NCI-H2081 (cell line): ENCODE measurements around the gene PBX3.

Experiments
- DNase-seq, 2 experiments: peaks; one replicate each; lab custom pipeline; 2025; lab: John Stamatoyannopoulos, UW

The PBX3 gene

DNA sequence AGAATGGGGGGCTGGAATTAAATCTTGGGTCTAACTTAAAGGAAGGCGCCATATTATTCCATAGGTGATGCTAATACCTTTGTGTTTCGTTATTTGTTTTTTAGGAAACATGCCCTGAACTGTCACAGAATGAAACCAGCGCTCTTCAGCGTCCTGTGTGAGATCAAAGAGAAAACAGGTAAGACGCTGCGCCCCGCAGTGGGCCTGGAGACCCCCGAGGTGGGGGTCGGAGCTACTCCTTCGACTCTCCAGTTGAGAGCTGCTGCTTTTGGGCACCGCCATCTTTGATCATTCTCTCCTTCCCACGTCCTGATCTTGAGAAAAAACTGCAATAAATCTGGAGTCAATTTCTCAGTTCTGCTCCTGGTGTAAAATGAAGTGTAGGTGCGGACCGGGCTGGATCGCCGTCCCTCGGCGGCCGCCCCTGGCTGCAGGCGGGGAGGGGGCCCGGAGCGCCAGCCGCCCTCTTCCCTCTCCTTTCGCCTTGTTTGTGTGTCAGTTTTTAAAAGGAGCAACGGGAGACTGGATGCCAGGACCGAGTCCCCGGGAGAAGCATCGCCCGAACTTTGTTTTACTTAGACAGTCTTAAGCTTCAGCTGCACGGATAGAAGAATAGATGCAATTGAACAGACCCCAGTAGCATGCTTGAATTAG is 1.4 kb downstream of the PBX3 start:
- DNase-seq: peak in 1 of 2 experiments; percentile 29

DNA sequence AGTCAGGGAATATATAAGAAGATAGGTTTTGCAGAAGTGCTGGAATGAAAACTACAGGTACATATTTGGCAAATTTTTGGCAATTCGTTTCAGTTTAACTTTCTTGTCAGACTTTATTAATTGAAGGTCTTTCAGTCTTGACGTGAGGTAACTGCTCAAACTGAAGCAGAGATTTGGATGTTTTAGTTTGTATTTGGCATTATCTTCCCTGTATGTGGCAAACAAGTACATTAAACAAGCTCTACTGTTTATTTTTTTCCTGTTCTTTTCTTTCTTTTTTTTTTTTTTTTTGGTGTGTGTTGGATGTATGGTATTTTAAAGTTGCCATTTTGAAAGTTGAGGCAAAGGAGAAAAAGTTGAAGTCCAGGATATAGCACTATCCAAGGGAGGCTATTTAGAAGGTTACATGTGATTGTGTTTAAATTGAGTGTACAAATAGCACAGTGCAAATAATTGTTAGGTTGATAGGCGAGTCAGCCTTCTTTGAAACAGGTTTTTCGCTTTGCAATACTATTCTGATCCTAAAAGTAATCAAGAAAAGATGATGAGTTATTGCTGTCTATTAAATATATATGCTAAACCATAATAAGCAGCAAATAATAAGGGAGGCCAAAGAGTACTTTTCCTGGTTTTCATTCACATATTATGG is 2.2 kb downstream of the PBX3 start:
- DNase-seq: no peak

DNA sequence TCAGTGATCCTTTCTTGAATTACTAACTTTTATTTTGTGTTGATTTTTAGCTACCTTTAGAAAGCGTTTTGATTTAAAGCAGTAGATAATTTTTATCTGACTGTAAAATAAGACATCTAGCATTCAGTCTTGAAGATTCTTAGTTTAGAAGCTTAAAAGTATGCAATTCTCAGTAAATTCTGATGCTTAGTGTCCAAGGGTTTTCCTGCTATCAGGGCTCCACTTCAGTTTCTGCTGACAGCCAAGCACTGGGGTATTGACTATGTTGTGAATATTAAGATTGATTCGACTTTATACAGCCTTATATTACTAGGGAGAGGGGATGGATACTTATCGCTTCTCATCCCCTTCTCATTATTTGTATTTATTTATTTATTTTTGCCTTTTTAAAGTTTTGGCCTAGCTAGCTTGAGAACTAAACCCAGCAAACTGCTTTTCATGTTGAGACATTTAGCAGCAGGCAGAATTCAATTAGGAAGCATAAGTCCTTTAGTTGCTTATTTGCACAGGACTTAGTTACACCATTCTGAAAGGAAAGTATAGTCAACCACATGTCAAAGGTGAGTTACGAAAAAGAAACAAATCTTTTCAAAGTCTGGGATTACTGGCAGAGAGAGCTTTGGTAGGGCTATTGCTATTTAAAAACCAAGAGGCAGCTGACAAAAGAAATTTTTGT is 2.9 kb downstream of the PBX3 start:
- DNase-seq: peak in 1 of 2 experiments; percentile 44

DNA sequence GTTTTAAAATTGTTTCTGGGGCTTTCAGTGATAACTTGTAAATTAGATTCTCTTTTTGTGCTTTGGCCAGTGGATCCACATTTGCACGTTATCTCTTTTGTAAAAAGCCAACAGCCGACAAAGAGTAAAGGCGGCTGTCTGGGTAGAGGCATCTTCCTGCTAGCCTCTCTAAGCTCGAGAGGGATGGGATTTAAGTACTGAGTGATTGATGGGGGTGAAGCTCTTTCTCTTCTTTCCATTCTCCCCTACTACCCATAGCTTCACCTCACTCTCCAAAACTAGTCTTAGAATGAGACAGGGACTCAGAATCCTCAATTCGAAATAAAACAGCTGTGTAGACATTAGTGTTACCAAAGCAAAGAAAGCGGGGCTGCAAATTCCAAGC is 3.4 kb downstream of the PBX3 start:
- DNase-seq: peak in 1 of 2 experiments; percentile 50

DNA sequence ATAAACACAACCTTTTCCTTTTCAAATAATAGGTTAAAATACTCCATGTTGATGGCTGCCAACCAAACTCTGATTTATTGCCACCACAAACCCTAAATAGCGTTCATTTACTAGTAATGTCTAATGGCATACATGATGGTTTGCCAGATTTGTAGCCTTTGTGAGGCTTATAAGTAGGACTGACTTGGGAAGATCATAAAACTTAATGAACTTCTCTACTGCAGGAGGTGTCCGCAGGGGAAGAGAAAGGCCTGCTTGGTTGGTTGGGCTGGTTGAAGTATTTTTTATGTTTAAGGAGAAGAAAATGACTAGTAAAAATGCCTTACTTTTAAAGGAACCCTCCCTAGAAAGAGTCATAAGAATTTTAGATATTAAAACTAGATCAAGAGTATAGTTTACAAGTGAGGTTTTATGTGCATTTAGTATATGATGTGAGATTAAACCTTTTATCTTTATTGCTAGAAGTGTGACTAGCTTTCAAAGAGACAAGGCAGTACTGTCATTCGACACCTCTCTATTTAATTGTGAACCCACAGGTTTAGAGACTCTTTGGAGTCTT is 5.0 kb downstream of the PBX3 start:
- peak in 1 of 2 experiments; percentile 36 for DNase-seq

DNA sequence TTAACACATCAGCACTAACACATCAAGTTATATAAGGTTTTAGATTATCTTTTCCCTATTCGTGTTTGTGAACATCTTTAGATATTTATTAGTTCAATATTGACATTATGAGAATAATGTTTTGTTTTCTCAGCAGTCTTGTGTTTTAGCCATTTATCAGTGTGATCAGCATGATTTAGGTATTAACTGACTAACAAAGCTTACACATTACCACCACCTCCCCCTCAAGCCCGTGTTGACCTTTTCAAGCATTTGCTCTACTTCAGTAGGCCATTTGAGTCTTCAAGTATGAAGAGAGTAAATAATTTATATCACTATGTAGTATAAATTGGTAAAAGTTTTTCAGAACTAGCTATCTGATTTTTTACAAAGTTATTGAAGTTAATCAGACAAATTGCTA is 6.9 kb downstream of the PBX3 start:
- no peak for DNase-seq

DNA sequence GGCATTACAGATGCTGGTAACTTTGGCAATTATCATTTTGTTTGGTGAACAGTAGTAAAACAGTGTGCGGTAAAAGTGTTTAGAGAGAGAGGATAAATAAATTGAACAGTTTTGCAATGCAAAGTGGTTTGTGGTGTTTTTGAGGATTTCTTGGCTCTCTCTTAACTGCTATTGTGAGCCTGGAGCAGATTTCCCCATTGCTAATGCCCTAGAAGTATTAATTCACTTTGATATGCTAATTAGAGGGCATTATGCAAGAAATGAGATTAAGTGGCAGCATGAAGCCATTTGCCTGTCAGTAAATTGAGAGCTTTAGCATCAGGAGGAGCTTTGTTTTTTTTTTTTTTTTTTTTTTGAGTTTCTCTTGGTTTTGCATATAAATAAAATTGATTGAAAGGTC is 8.2 kb downstream of the PBX3 start:
- DNase-seq: peak in 1 of 2 experiments; percentile 15

DNA sequence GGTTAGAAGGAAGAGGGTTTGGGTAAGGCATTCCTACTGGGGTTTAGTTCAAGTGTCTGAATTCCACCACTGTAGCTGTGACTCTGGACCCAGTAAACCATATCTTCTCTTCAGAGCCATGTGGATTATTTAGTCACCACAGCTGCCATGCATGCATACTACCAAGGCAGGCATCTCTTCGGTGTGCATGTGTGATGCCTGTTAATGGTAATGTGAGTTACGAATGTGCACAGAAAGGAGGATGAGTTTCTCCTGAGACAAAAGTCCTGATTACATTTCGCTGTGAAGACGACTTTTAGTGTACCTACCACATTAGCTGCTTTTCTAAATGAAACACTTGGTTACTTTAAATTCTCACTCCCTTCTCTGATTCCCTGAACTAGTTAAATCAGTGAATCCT is 9.3 kb downstream of the PBX3 start:
- no peak for DNase-seq

DNA sequence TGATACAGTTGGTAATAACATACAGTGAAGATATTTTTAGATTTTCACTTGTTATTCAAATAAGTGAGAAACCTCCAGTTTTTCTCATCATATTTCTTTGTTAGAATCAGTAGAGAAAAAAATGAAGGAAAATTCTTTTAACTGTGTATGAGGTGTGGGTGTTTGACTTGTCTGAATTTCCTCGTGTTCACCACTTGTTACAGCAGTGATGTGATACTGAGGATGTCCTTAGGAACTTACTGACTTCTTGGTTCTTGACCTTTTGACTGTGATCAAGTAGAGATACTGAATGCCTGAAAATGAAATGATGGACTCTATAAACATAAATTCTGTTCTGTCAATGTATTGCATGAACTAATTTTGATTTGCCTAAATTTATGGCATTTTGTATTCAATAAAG is 10.7 kb downstream of the PBX3 start:
- DNase-seq: no peak

DNA sequence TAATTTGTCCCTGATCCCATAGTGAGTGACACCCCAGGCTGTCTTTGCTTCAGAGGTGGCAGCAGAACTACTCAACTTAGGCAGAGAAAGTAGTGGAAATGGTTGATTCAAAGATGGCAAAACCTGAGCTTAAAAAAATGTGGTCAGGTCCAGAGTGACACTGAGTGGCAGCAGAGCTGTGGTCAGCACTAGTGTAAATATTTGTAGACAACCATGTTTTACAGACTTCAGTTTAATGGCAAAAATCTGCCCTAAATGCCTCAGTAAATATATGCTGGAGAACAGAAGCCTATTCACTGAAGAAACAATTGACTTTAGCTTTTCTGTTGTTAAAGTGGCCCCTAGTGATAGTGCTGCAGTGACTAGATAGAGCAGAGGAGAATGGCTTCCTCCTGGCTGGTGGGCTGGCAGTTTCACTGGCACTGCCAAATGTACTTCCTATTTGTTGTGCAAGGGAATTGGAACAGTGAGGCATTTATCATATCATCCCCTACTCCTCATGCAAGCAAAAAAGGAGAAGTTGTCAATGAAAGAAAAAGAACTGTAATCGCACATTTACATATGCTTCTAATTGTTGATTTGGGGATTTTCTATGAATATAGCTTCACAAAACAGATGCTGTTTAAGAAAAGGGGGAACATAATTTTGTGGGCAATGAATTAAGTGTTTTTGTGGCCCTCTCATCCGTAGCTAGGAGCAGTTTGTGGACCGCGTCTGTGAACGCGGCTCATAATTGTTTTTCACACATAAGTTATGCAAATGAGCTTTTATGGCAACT is 12.0 kb downstream of the PBX3 start:
- DNase-seq: peak; percentile 37 to 62

DNA sequence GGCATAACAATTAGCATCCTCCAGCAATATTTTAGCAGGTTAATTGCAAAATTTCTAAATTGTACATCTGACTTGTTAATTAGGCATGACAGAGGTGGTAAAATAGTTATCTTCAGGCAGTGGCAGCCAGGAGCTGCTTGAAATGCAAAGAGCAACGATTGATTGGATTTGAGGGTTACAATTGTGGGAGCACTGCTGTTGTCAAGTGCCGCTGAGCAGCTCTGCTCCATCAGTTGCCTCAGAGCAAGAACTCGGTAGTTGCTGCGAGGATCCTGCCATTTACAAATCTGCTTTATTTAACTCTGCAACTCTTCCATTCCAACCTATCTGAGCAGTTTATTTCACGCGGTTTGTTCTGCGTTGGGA is 12.6 kb downstream of the PBX3 start:
- DNase-seq: peak in 1 of 2 experiments; percentile 49

DNA sequence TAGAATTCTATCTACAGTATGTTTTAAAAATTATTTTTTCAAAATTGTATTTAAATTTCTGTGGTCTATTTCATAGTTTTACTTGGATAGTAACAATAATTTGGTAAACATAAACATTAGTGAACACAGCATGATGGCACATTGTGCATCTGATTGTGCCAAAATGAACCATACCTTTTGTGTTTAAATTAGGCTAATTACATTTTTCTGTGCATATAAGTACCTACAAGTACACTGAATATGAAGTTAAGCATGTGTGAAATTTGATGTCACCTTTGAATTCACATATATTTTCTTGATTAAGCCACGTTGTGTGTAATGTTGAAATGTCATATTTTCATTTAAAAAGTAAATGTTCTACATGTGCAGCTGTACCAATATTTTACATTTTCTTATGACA is 13.4 kb downstream of the PBX3 start:
- no peak for DNase-seq

DNA sequence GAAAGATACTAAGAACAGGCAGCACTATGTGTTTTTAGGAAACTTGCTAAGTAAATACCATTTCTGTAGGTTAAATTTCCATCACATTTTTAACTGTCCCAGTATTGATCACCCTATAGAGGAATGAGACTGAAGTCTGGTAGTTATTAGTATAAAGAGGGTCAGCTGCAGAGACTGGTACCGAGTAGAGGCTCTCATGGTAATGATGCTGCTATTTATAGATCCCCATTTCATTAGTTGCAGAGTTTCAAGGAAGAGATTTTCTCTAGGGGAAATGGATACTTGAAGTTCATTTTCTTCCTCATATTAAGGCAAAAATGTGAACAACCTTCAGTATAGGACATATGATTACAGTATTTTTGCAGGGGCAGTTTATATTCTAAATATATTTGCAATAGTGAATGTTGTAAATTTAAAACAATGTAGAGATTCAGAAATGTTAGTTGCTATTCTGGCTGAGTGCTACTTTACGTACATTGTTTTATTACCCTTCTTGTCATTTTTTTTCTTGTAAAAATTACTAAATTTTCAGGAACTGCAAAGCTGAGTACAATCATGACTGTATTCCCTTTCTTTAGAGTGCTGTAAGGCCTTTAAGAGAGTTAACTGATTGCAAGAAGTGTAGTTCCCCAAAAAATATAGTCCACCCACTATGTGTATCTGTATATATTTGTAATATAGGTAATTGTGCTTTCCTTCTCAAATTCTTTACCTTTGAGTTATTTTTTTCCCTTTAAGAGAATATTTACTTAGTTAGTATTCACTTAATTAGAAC is 14.7 kb downstream of the PBX3 start:
- DNase-seq: no peak

DNA sequence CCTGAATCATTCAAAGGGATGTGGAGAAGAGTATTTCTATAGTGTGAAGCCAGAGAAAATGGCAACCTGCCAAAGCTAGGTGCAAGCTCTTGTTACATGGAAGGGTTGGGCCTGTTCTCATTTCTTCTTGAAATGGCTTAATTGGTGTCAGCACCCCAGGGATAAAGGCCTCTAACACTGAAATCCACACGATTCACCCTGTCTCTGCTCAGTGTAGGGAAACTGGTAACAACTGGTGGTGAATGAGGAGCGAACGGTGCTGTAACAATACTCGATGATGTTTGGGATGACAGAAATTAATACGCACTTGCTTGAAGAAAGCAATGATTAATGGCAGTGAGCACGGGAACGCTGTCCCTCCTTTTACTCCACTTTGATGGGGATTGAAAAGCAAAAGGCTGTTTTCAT is 16.2 kb downstream of the PBX3 start:
- DNase-seq: peak; percentile 93 to 97

DNA sequence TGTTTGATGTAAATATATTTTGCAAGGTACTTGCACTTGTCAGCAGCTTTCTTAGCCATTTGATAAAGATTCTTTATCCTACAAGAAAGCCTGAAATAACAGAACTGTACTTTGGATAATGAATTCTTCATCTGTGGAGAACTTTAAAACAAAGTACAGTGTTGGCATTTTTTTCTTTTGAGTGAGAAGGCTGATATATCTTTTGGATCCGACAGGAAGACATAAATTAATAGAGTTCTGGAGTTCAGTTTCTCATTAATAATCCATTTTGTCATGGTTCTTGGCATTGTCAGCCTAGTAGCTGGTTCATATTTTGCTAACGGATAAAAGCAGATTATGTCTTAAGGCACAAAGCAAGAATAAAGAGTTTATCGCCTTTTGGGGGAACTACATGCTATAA is 17.0 kb downstream of the PBX3 start:
- no peak for DNase-seq

DNA sequence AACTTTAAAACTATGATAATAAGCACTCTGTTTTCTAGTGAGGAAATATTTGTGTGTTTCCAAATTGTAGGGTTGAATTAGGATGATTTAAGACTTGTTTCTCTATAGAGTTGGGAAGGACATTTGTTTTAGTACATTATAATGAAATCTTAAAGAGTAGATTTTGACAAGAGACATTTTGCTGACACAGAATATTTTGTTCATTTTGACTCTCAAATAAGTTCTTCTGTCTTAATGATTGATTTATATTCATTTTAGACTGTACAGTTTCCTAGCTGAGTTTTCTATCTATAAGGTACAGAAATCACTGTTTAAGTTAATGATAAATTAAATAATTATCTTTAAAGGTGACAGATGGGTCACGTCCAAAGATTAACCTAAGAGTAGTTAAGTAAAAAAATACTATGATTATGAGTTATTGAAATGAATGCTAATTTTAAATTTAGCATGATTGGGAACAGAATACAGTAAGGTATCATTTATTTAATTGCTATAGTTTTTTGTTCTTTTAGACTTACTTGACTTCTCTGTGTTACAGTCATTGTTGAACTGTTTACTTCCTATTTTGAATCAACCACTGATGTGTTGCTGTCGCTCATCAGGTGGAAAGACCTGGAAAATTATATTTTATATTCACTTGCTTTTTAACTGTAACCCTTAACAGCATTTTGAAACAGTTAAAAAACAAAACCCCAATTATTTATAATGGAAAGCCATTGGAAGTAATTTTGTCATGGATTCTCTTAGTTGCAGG is 19.5 kb downstream of the PBX3 start:
- no peak for DNase-seq

DNA sequence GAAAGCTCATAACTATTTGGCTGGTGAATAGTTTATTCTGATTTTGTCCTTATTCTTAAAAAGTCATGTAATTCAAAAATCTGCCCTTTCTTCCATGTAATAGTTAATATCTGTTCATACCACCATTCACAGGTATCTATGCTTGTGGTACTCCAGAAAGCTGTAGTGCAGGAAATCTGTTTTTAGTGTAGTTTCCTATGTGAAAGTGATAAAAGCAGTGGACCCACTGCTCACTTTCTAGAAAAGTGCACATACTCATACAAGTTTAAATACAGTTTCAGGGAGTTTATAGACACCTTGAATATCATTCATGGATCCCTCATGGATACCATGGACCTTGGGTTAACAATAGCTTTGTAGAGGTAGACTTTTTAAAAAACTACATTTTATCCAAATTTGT is 20.2 kb downstream of the PBX3 start:
- DNase-seq: no peak

DNA sequence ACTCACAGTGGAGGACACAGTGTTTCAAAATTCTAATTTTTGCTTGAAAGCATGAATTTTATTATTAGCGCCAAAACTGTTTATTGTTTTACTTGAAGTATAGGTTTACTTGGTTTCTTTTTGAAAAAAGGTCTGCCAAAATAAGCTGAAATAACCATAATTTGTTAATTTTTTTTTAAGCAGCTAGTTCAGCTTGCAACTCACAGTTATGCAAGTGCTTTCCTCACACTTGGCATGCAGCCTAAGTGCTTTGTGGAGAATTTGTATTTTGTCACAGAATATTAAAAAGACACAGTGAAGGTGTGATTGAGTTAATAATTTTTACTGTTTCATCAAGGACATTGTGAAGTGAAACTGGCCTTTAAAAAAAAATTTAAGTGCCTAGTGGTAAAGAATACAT is 21.6 kb downstream of the PBX3 start:
- no peak for DNase-seq

DNA sequence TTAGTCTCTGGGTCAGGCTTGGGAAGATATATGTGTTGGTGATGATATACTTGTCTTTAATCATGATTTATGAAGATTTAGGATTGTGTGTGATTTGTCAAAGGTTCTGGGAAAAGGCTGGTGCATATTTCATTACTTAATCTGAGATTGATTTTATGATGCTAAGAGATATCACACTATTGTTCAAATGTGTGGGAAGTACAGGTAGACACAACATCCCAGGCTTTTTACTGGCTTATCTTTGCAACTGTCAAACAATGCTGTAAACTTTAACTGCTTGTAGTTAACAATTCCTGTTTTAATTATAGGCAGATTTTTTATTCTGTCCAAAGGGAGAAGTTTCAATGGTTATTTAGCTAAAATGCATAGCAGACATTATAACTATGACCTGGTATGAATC is 23.9 kb downstream of the PBX3 start:
- DNase-seq: no peak

DNA sequence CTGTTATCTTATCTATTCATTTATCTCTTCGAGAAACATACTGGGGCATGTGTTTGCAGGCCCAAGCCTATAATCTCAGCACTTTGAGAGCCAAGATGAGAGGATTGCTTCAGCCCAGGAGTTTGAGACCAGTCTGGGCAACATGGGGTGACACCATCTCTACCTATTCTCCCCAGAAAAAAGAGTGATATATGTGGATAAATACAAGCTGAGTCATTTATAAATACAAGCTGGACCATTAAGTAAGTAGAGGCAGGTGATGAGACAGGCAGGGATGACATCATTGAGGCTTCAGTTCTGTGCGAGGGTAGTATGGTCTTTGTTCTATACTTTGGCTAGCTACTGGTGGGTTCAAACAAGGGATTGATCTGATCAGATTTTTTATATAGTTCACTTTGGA is 25.6 kb downstream of the PBX3 start:
- DNase-seq: no peak

DNA sequence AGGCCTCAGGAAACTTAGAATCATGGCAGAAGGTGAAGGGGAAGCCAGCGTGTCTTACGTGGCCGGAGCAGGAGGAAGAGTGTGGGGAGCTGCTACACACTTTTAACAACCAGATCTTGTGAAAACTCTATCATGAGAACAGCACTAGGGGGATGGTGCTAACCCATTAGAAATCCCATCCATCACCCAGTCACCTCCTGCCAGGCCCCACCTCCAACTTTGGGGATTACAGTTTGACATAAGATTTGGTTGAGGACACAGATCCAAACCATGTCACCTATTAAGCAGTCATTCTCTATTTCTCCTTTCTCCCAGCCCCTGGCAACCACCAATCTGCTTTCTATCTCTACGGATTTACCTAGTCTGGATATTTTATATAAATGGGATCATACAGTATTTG is 26.9 kb downstream of the PBX3 start:
- DNase-seq: no peak
